SK-N-MC (cell line): Measurements from ENCODE around the gene SRP14.

ENCODE experiments used
- DNase-seq: peaks from one replicate; pipeline ENCODE4 v3.0.0-alpha.2; 2011; ENCODE audit warnings: low read depth, low spot score
- H3K27ac ChIP-seq: fragments of 200-600 bp; sonication (generic); 2 replicates; pipeline ENCODE4 v1.5.1; 2016; ENCODE audit warnings: mixed run types
- H3K36me3 ChIP-seq: fragments of 200-600 bp; sonication (generic); 2 replicates; pipeline ENCODE4 v1.6.1; 2017; ENCODE audit warnings: antibody characterized with exemption, low read length, mixed read lengths; ENCODE audit not compliant: insufficient read depth
- H3K4me3 ChIP-seq: fragments of 200-600 bp; sonication (generic); 2 replicates; pipeline ENCODE4 v1.5.1; 2016
- H3K9ac ChIP-seq: fragments of 200-600 bp; sonication (generic); 2 replicates; pipeline ENCODE4 v1.8.0; 2017; ENCODE audit warnings: mixed run types, mixed read lengths; ENCODE audit not compliant: insufficient read length
- H3K9me3 ChIP-seq: fragments of 200-600 bp; sonication (generic); 2 replicates; pipeline ENCODE4 v1.6.1; 2017; ENCODE audit warnings: low read depth, mild to moderate bottlenecking, antibody characterized with exemption, low read length, moderate library complexity, mixed read lengths
- EZH2 ChIP-seq: fragments of 200-600 bp; sonication (generic); IDR thresholded peaks from one replicate; pipeline ENCODE4 v1.6.1; 2017; ENCODE audit warnings: antibody characterized with exemption
- FOXP2 ChIP-seq: optimal IDR thresholded peaks from 2 replicates; pipeline ENCODE3; 2011; ENCODE audit warnings: mild to moderate bottlenecking, moderate library complexity; ENCODE audit not compliant: insufficient read depth; ENCODE audit errors: extremely low read length, control extremely low read depth
- POLR2AphosphoS5 ChIP-seq: IDR thresholded peaks from 2 replicates; pipeline ENCODE4 v1.6.1; 2012; ENCODE audit warnings: mild to moderate bottlenecking, low read depth, low read length, borderline replicate concordance

Gene SRP14

GRCh38 chr15:40069178-40070165, 30.5 kb upstream of the SRP14 start:
- no peak overlapping the region for H3K4me3 ChIP-seq
- H3K9me3 ChIP-seq: no peaks in the 10 kb centered on the region
- H3K27ac ChIP-seq: peak overlapping the region; percentile 57; the same call in 1 of the 2 replicates
- no peak overlapping the region for H3K9ac ChIP-seq
- no peaks in the 10 kb centered on the region for H3K36me3 ChIP-seq
- TF ChIP-seq FOXP2: no peak
- no peak for TF ChIP-seq EZH2
- no peak for TF ChIP-seq POLR2AphosphoS5
- DNase-seq: no peak

- Histone ChIP-seq H3K27ac (no peak overlapping the region), H3K36me3 (no peaks in the 10 kb centered on the region), H3K9ac (no peak overlapping the region), H3K4me3 (no peak overlapping the region), H3K9me3 (no peaks in the 10 kb centered on the region)
- TF ChIP-seq POLR2AphosphoS5 (no peak), EZH2 (no peak), FOXP2 (no peak)
- no peak for DNase-seq
Observed at GRCh38 chr15:40067921-40068624, 29.1 kb upstream of the SRP14 start.

- TF ChIP-seq FOXP2: no peak
- no peak for TF ChIP-seq POLR2AphosphoS5
- no peak for TF ChIP-seq EZH2
- peak overlapping the region; percentile 51; the same call in 1 of the 2 replicates for H3K27ac ChIP-seq
- no peak overlapping the region for H3K4me3 ChIP-seq
- no peaks in the 10 kb centered on the region for H3K9me3 ChIP-seq
- H3K9ac ChIP-seq: no peak overlapping the region
- H3K36me3 ChIP-seq: no peaks in the 10 kb centered on the region
- DNase-seq: no peak
Observed at GRCh38 chr15:40066589-40066988, 27.6 kb upstream of the SRP14 start.

- DNase-seq: no peak
- no peak overlapping the region for H3K27ac ChIP-seq
Observed at GRCh38 chr15:40065166-40065565, 26.2 kb upstream of the SRP14 start.

GRCh38 chr15:40064231-40064894, 25.4 kb upstream of the SRP14 start:
- TF ChIP-seq FOXP2 (no peak), EZH2 (no peak), POLR2AphosphoS5 (no peak)
- no peak for DNase-seq
- no peak overlapping the region for H3K9ac ChIP-seq
- no peak overlapping the region for H3K4me3 ChIP-seq
- H3K9me3 ChIP-seq: no peaks in the 10 kb centered on the region
- no peaks in the 10 kb centered on the region for H3K36me3 ChIP-seq
- no peak overlapping the region for H3K27ac ChIP-seq

More at GRCh38 chr15:40065166-40065565, 26.2 kb upstream of the SRP14 start:
- Histone ChIP-seq H3K4me3 (no peak overlapping the region), H3K9me3 (no peaks in the 10 kb centered on the region), H3K36me3 (no peaks in the 10 kb centered on the region), H3K9ac (no peak overlapping the region)
- TF ChIP-seq EZH2 (no peak), FOXP2 (no peak), POLR2AphosphoS5 (no peak)

- H3K9ac ChIP-seq: no peak overlapping the region
- no peak overlapping the region for H3K4me3 ChIP-seq
- H3K9me3 ChIP-seq: no peaks in the 10 kb centered on the region
- no peak for TF ChIP-seq FOXP2
- TF ChIP-seq EZH2: no peak
- TF ChIP-seq POLR2AphosphoS5: no peak
- H3K36me3 ChIP-seq: no peaks in the 10 kb centered on the region
- no peak for DNase-seq
- H3K27ac ChIP-seq: no peak overlapping the region
Observed at GRCh38 chr15:40063563-40064011, 24.6 kb upstream of the SRP14 start.

- Histone ChIP-seq H3K9ac (no peak overlapping the region), H3K27ac (no peak overlapping the region), H3K4me3 (no peak overlapping the region), H3K36me3 (no peaks in the 10 kb centered on the region), H3K9me3 (no peaks in the 10 kb centered on the region)
- TF ChIP-seq POLR2AphosphoS5 (no peak), EZH2 (no peak), FOXP2 (no peak)
- DNase-seq: no peak
Observed at GRCh38 chr15:40062816-40063562, 24.0 kb upstream of the SRP14 start.
